Panc1 (cell line): ENCODE measurements around the gene PCSK5.

Source experiments
- CTCF ChIP-seq: fragments of 450-650 bp; IDR thresholded peaks from 2 replicates; pipeline ENCODE4 v1.5.1; 2017; ENCODE audit warnings: mild to moderate bottlenecking
- POLR2AphosphoS5 ChIP-seq: IDR thresholded peaks from 2 replicates; pipeline ENCODE4 v1.6.1; 2012; ENCODE audit warnings: mild to moderate bottlenecking, low read depth, low read length, moderate library complexity
- TCF7L2 ChIP-seq: IDR thresholded peaks from 2 replicates; pipeline ENCODE4 v1.6.1; 2011; ENCODE audit warnings: mild to moderate bottlenecking, low read depth, low read length, inconsistent platforms
- TF ChIP-seq, protein P1 (sequence below), 2 experiments: IDR thresholded peaks; 2 replicates each; pipeline ENCODE4 v1.6.1; 2011 to 2012; ENCODE audit warnings: low read depth in 2 of 2, control low read depth in 1 of 2, low read length in 1 of 2, mild to moderate bottlenecking in 1 of 2, moderate library complexity in 1 of 2; ENCODE audit not compliant: insufficient read depth in 1 of 2

DNA sequence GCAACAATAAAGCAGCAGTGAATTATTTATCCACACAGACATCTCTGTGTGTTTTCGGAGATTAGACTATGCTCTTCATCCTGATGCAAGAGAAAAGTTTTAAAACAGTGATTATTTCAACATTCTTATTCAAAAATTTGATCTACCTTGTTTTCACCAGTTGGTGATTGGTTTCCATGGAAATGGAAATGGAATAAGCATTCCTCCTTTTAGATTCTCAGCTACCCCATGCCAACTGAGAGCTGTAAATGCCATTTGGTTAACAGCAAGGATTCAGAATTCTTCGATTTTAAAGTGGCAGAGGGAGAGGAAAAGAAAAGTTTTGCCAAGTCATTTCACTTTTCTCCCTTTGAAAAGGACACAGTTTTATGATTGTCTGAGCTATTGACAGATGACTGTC, 154.7 kb downstream of the PCSK5 start:
- TF ChIP-seq, protein P1, sequence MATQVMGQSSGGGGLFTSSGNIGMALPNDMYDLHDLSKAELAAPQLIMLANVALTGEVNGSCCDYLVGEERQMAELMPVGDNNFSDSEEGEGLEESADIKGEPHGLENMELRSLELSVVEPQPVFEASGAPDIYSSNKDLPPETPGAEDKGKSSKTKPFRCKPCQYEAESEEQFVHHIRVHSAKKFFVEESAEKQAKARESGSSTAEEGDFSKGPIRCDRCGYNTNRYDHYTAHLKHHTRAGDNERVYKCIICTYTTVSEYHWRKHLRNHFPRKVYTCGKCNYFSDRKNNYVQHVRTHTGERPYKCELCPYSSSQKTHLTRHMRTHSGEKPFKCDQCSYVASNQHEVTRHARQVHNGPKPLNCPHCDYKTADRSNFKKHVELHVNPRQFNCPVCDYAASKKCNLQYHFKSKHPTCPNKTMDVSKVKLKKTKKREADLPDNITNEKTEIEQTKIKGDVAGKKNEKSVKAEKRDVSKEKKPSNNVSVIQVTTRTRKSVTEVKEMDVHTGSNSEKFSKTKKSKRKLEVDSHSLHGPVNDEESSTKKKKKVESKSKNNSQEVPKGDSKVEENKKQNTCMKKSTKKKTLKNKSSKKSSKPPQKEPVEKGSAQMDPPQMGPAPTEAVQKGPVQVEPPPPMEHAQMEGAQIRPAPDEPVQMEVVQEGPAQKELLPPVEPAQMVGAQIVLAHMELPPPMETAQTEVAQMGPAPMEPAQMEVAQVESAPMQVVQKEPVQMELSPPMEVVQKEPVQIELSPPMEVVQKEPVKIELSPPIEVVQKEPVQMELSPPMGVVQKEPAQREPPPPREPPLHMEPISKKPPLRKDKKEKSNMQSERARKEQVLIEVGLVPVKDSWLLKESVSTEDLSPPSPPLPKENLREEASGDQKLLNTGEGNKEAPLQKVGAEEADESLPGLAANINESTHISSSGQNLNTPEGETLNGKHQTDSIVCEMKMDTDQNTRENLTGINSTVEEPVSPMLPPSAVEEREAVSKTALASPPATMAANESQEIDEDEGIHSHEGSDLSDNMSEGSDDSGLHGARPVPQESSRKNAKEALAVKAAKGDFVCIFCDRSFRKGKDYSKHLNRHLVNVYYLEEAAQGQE (IDR thresholded peaks at IDR 0.05; ENCODE audit: insufficient read depth in 1 of 2, low read depth in 2 of 2, low read length in 1 of 2), result no peak
- TF ChIP-seq CTCF, result no peak
- TF ChIP-seq POLR2AphosphoS5, result no peak
- TF ChIP-seq TCF7L2, result no peak
